Measurements from ENCODE around the gene HOGA1.
"Not testable (repeated sequence)": the region's sequence is repeated elsewhere in the genome, so short reads cannot be mapped to it uniquely, and the experiment has no call there.

Gene HOGA1

GRCh38 chr10:97555541-97555940 is 28.6 kb upstream of the HOGA1 start:
- DNase-seq: not testable (repeated sequence)

GRCh38 chr10:97560731-97561381 is 23.3 kb upstream of the HOGA1 start:
- not testable (repeated sequence) for DNase-seq

- DNase-seq: not testable (repeated sequence)
Observed at GRCh38 chr10:97561386-97562077, 22.7 kb upstream of the HOGA1 start.

GRCh38 chr10:97562329-97562728 is 21.9 kb upstream of the HOGA1 start:
- not testable (repeated sequence) for DNase-seq

GRCh38 chr10:97563337-97563736 is 20.9 kb upstream of the HOGA1 start:
- DNase-seq: no peak

- no peak for DNase-seq
Observed at GRCh38 chr10:97564776-97565175, 19.4 kb upstream of the HOGA1 start.

GRCh38 chr10:97566336-97566996 is 17.7 kb upstream of the HOGA1 start:
- no peak for DNase-seq

- no peak for DNase-seq
Observed at GRCh38 chr10:97567891-97568290, 16.3 kb upstream of the HOGA1 start.

- no peak for DNase-seq
Observed at GRCh38 chr10:97570146-97570788, 13.9 kb upstream of the HOGA1 start.

- DNase-seq: peak; percentile 21
Observed at GRCh38 chr10:97570789-97571471, 13.3 kb upstream of the HOGA1 start.

GRCh38 chr10:97571622-97572021 is 12.6 kb upstream of the HOGA1 start:
- no peak for DNase-seq

- DNase-seq: peak; percentile 80
Observed at GRCh38 chr10:97572214-97572989, 11.8 kb upstream of the HOGA1 start, which contains the start of gene ANKRD2. Gene ANKRD2, plus strand, starts transcription at chr10:97572779. Its CDS starts 10 bp downstream, at chr10:97572789.

GRCh38 chr10:97573021-97573420 is 11.2 kb upstream of the HOGA1 start:
- no peak for DNase-seq

GRCh38 chr10:97573672-97574071 is 10.5 kb upstream of the HOGA1 start:
- DNase-seq: no peak

- no peak for DNase-seq
Observed at GRCh38 chr10:97574374-97575126, 9.6 kb upstream of the HOGA1 start.

- DNase-seq: no peak
Observed at GRCh38 chr10:97575127-97575668, 9.0 kb upstream of the HOGA1 start.

GRCh38 chr10:97576487-97576886 is 7.7 kb upstream of the HOGA1 start:
- DNase-seq: not testable (repeated sequence)

- DNase-seq: no peak
Observed at GRCh38 chr10:97577701-97578100, 6.5 kb upstream of the HOGA1 start.

GRCh38 chr10:97578171-97578844 is 5.9 kb upstream of the HOGA1 start:
- no peak for DNase-seq
